HL-60/S4 treated with phorbol 12-myristate 13-acetate at 8.2 ng/mL for 4 days and 3 days (cell line): ENCODE data around the gene MAP6.
"Not testable (repeated sequence)": the region's sequence is repeated elsewhere in the genome, so short reads cannot be mapped to it uniquely, and the experiment has no call there.

Source experiments
- in situ Hi-C: fragments of 300-500 bp; cut with MboI; formaldehyde crosslinking; loops from 2 replicates; pipeline ENCODE4 v1.15.0; 2022; ENCODE audit warnings: low sequenced_read_pairs

The MAP6 gene

DNA sequence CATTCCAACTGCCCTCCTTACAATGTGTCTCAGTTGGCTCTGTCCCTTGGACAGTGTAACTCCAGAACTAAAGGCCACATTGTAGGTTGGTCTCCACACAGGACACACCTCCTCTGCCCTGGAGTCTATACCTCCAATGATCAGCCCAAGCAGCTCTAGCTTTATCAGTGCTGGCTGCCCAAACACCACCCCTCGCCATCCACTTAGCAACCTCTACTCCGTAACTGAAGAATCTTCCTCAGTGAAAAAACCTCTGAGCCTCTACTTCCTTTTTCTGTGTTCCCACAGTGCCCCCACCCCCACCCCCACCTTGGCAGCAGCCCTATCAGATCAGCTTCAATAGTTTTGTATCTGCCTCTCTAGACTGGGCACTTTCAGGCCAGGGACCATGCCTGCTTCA lies 73.4 kb downstream of the MAP6 start:
- in situ Hi-C loops = no loop called here

DNA sequence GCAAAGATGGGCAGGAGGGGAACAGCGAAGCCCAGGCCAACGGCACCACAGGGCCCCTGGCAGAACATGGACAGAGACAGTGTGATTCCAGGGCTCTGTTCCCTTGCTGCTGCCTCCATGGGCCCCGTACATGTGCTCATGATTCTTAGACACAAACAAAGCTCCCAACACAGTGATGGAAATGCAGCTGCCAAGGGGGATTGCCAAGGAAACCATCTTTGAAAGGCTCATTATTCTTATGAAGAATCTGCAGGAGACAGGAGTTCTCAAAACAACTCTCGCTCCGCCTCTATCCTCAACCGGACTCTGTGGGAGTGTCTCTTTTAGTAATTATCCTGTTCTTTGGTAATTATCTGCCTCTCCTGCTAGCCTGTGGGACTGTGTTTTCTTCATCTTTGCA lies 74.6 kb downstream of the MAP6 start:
- in situ Hi-C loops = no loop called here

DNA sequence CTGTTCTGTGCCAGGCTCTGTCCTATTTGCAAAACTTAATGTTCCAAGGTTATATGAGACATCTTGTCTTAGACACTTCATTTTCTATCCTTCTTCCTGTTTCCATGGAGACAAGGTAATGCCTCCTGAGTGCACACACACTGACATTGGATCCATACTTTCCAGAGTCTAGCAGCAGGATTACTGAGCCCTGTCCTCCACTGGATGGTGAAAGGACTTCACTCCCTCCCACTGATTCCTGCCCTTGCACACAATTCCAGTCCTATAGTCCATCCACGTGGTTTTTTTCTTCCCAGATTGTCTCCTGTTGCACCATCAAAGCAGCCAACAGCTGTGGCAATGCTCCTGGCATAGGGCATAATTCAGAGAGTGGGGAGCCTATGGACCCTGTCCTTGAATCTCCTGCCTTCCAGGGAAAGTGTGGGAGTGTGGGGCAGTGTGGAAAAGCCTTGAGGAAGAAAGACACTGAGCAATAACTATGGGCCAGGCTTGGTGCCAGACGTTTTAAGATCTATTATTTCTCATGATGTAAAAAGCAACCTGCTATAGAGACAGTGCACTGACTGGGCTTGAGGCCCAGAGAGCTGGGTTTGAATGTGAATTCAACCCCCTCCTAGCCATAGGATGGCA lies 75.4 kb downstream of the MAP6 start:
- in situ Hi-C loops = no loop called here

DNA sequence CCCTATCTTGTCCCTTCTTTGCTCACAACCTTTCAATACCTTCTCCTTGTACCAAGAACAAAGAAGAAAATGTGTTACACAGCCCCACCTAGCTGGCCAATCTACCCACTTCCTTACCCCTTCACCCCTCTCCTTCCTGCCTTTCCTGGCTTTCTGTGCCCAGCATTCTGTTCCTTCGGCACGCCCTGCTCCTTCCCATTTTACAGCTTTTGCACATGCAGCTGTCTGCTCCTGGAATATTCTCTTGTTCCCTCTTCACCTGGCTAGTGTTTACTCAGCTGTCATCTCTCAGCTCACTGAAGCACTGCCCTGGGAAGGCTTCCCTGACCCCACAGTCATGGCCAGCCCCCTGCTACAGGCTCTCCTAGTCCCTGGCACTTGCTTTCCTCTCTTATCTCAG lies 76.1 kb downstream of the MAP6 start:
- in situ Hi-C loops = no loop called here

DNA sequence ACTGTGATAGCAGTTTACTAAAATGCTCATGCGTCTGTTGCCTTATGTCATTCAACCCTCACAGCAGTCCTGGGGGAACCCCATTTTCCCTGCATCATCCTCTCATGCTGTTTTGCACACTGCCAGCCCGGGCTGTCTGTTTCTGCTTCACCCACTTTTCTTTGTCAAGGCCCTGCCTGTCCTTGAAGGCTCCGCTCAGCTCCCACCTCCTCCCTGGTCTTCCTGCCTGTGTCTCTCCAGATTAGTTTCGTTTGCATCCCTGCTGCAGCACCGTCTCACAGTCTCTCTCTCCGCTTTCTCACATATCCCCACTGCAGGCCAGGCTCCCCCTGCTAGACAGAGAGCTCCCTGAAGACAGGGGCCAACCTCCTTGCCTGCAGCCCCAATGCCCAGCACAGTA lies 76.9 kb downstream of the MAP6 start:
- in situ Hi-C loops = no loop called here

DNA sequence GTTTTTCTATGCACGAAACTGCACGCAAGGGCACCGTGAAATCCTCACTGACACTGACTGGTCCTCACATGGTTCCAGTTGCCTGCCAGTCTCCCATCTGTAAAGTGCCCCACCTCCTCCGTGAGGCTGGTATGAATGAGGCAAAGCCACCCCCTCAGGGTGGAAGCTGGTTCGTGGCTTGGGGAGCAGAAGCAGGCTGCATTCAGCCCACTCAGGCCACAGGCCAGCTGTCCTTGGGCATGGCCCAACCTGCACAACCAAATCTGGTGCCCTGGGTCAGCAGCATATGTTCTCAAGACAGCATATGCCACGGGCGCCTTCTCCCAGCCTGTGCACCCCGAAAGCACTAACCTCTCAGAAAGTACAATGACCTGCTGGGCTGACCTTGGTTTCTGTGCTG lies 77.5 kb downstream of the MAP6 start:
- in situ Hi-C loops = no loop called here

DNA sequence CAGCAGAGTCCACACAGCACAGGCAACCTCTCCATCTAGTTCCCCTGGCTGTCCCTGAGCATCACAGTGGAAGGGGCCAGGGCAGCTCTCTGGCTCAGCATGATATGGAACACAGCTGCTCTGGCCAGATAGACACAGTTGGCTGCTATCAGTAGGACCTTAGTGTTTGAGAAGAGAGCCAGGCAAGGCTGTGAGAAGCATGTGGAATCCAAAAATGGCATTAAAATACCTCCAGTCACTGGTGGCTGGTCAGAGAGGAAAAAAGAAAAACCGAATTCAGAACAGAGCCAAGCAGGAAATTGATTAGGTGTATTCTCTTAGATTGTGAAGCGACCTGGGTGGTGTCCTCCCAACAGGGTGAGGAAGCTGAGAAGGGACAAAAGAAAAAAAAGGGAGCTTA lies 78.9 kb downstream of the MAP6 start:
- in situ Hi-C loops = no loop called here

DNA sequence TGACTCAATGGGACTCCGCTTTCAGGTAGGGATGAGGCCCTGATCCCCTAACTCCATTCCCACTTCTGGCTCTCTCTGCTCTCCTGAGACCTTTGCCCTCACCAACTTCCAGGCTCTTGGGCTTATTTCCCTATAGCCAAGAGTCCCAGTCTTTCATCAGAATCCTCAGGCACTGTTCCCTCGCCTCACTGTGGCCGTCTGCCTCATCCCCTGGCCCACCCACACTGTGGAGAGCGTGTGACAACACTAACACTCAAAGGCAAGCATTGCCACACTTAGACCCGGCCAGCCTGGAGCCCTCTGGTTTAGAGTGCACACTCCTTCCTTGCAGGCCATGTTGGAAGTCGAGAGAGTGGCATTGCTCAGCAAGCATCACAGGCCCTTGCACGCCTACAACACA lies 79.8 kb downstream of the MAP6 start:
- in situ Hi-C loops = no loop called here

DNA sequence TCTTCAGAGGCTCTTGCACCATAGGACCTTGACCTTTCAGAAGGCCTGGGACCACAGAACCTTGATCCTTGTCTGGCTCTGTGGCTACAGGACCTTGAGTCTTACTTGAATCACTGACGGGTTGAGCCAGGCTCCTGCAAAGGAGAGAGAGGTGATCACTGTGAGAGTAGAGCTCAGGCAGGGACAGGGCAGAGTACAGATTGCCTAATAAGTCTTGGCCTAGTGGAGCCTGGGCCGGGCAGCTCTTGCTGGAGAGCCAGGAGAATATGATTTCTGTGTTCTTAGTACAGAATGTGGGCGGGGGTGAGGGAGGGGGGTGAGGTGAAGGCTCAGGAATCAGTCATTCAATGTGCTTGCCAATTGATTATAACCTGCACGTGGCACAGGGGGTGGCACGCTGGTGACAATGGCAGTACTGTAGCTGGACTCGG lies 80.8 kb downstream of the MAP6 start:
- in situ Hi-C loops = no loop called here

DNA sequence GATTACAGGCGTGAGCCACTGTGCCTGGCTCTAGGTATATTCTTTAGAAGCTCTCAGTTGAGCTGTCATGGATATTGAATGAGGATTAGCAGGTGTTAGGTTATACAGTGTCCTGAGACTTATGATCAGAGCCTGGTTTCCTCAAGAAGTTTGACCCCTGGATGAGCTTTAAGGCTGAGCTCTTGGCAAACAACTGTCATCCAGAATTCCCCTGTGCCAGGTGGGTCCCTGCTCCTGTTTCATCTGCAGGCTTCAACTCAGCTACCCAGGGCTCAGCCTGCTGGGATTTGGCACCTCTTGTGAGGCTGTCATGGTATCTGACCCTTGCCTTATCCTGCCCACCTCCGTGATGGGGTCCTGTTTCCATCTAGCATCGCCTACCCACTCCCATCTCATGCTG lies 82.4 kb downstream of the MAP6 start:
- in situ Hi-C loops = no loop called here

DNA sequence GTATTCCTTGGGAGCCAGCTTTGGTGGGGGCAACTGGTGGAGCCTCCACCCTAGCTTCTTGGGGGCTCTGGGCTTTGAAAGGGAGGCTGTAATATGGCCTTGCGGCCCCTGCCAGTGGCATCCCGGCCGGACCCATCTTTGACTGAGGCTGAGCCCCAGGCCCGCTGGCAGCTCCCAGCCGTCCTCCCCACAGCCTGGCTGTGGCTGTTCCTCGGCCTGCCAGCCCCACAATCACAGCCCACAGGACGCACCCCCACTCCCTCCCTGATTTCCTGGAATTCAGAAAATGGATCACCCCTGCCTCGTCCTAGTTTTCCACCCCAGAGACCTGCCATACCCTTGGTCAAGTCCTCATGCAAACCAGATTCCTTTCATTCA lies 83.6 kb downstream of the MAP6 start:
- in situ Hi-C loops = no loop called here

DNA sequence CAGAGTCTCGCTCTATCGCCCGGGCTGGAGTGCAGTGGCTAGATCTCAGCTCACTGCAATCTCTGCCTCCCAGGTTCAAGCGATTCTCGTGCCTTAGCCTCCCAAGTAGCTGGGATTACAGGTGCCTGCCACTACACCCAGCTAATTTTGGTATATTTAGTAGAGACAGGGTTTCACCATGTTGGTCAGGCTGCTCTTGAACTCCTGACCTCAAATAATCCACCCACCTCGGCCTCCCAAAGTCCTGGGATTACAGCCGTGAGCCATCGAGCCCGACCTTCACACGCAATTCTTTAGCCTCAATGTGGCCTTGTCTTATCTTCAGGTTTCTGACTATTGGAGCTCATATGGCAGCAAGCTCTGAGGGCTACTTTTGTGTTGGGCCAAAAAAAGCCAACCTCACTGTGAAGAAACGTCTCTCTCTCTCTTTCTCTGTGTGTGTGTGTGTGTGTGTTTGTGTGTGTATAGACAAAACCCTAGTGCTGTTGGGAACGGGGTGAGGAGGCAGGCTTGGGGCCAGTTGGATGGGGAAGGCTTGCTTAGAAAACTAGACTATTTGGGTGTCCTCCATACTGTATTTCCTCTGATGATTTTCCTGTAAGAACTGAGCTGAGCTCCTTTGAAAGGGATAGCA lies 84.1 kb downstream of the MAP6 start:
- in situ Hi-C loops = not testable (repeated sequence)

DNA sequence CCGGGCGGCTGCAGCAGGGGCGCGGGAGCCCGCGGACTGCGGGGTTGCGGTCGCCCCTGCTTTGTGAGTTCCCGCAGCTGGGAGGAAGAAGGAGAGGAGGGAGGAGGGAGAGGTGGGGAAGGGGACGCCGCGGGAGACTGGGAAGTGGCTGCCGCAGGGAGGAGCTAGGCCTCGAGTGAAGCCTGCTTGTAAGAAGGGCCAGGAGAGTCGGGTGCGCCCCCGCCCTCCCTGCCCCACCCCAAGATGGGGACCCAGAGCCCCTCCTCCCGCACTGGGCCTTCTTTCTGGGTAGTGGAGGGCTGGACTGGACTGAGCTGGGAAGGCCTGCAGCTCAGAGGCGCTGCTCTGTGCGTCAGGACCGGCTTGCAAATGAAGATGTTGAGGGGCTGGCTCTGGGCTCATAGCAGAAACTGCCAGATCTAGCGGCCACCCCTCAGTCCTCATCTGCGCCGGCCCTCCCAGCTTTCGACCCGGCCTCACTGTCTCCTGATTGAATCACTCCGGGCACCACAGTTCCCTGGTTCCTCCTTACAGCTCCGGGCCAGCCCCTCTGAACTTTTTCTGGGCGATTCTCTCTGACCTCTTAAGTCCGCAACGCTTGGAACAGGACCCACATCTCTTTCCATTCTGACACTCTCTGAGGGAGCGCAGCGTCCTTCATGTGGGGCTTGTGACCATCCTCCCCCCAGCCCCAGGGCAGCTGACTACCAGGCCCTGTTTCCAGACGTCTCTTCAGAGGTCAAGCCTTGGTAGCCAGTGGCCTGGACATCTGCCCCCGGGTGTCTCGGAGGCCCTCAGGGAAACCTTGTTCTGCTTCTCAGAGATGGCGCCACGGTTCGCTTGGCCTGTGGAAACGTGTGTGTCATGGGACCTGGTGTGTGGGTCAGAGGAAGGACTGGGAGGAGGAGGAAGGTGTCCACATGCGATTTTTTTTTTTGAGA lies 84.8 kb downstream of the MAP6 start:
- in situ Hi-C loops = no loop called here

DNA sequence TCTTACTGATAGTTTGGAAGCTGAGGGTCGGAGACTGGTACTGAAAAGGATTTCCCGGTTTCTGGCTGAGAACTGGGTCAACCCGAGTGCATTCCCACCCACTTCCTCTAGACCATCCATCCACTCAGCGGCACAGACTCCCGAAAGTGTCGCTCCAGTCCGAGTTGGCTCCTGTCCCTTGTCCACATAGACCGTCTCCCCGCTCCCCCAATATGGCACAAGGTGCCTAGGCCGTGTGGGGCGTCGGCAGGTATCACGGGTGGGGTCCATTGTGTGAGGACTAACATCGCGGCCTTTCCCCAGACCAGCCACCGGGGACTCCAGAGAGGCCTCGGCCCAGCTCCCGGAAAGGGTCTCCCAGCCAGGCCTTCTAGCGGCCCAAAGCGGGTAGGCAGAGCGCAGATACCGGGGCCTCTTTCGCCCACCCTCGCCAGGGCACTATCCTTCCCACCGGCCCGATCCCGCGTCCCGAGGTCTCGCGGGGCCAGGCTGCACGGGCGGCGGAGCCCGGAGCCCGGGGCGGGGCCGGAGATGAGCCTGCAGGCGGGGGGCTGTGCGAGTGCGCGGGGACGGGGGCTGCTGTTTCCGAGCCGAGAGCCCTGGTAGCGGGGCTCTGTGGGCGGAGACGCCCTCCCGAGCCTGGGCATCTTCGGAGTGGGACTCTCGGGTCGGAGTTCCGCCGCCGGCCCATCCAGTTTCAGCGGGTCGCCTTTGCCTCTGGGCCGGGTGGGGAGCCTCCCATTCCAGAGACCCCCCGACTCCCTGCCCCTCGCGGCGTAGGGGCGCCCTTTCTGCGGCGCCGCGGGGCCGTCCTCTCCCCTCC lies 85.7 kb downstream of the MAP6 start:
- in situ Hi-C loops = no loop called here

DNA sequence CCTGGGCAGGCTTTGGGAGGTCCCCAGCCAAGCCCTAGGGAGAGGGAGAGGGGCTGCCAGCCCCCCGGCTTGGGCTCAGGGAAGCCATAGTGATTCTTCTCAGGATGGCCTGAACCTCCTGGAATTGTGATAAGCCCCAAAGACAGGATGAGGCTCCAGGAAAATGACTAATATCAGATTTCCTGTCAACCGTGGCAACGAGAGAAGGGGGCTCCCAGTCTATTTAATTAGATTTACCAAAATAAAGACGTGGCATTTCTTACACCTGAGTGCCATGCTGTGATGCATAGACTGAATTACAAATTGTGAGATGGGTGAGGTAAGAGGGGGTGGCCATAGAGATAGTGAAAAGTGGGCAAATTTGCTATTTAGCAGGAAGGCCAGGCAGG lies 86.3 kb downstream of the MAP6 start:
- in situ Hi-C loops = no loop called here

DNA sequence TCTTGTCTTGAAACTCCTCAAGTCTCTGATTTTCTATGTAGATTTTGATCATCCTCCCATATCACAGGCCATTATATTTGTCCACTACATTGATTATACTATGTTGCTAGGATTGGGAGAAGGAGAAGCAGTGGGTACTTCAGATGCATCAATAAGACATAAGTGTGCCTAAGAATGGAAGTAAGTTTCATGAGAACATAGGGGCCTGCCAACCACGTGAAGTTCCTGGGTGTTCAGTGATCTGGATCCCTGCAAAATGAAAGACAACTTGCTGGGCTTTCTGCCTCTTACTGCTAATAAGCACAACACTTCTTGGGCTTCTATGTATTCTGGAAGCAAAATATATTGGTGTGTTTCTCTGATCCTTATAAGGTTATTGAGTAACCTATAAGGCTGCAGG lies 89.0 kb downstream of the MAP6 start:
- in situ Hi-C loops = no loop called here

DNA sequence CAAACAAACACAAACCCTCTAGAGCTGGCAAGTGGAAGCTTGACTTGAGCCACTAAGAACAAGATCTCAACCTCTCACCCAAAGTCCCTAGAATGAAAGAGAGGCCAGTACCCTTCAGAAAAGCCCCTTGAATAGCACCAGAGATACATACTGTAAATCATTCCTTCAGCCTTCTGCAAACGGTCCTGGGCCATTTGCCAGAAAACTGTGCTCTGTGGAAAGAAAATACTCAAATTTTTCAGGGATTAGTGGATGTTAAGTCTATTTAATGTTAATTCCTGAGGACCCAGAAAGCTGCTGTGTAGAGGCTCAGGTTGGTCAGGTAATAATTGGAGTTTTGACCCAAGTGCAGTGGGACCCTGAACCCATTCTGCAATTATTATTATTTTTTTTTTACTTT lies 89.9 kb downstream of the MAP6 start:
- in situ Hi-C loops = no loop called here

DNA sequence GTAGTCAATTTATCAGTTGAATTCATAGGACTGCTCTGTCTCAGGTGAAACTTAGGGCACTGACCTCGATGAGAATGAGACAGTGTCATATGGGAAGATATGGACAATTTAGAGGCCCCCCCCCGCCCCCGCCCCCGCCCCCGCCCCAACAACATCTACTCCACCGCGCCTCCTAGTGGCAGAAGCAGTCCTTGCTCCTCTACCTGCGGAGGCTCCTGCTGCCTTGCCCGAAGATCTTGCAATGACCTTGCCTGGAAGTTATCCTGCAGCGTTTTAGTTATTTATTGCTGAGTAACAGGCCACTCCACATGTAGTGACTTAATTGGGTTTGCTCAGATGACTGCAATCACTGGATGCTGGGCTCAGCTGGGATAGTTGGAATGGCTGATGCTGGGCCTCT lies 91.6 kb downstream of the MAP6 start:
- in situ Hi-C loops = no loop called here

DNA sequence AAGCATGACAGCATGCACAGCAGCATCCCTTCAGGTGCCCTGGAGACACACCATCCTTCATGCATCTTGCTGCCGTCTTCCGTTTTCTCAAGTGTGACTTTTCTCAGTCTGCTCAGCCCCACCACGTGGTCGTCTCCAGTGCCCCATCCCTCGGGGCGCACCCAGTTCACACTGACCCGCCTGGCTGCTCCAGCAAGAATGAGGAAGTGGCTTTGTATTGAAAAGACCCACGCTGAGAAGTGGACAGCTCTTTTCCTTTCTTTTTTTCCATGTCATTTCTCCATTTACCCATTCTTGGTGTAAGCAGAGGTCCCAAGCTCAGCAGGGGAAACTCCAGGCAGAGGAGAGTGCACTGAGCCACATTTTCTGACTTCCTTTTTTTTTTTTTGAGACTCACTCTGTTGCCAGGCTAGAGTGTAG lies 92.3 kb downstream of the MAP6 start:
- in situ Hi-C loops = no loop called here

DNA sequence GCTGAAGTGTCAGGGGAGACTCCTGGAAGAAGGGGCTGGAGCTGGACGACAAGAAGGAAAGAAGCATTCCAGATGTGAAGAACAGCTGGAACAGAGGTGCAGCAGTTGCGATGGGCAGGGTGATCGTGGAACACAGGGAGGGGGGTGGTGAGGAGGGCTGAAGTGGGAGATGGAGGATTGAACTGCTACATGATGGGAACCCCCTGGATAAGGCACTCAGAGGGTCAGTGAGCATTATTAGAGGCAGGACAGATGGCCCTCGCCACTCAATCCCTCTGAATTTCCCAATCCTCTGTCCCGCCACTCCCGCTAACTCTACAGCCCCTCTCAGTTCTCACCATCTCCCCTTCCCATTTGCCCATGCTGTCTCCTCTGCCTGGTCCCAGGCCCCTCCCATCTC lies 92.8 kb downstream of the MAP6 start:
- in situ Hi-C loops = no loop called here
